ENCODE results near the gene AQP12A. TPM values are rescaled to one million over a fixed set of nuclear protein-coding genes. Genes with fewer than 3 reads are reported as not detected.

AQP12A gene
- total and polyA plus RNA-seq, 7 donors = 3.0 to 7.4 TPM; not detected in 5

GRCh38 chr2:240723851-240724250, 32.2 kb downstream of the AQP12A start:
- no peak for TF ChIP-seq EP300 (IDR thresholded peaks at IDR 0.05)
- TF ChIP-seq POLR2AphosphoS5 (IDR thresholded peaks at IDR 0.05) = no peak
- no peak for TF ChIP-seq POLR2A (IDR thresholded peaks at IDR 0.05)
- no peak for TF ChIP-seq CTCF (IDR thresholded peaks at IDR 0.05)
- no peak overlapping the region for H3K27ac ChIP-seq
- no peaks in the 10 kb centered on the region for H3K4me1 ChIP-seq
- 92 to 94% methylated on average over 9 of the region's 9 CpGs for WGBS, 2 donors
- no peak for DNase-seq
- H3K4me3 ChIP-seq = no peak overlapping the region
- intact Hi-C loops (cut with DNase I) = no loop called here
- H3K27me3 ChIP-seq = no peaks in the 10 kb centered on the region
- H3K36me3 ChIP-seq = no peaks in the 10 kb centered on the region
- H3K9me3 ChIP-seq = no peaks in the 10 kb centered on the region

DNA sequence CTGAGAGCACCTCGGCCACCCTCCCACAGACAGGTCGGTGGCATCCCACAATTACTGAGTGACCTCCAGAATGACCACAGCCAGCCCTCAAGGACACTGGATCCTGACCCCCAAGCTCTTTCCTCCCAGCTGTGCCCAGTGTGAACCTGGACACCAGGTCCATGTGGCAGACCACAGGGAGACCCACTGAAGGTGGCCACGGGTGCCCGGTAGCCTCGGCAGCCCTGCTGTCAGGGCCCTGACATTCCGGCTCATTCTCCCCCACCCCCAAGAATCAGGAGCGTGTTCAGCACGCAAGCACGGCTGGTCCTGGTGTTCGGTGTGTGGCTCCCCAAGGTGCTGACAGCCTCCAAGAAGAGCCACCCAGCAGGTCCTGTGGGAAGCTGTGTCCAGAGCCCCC, 32.8 kb downstream of the AQP12A start:
- DNase-seq = no peak
- Histone ChIP-seq H3K36me3 (no peaks in the 10 kb centered on the region), H3K27ac (no peak overlapping the region), H3K27me3 (peaks cover 0 to 2% (median 0%) of the 10 kb centered on the region in 3 donors), H3K4me1 (no peaks in the 10 kb centered on the region), H3K9me3 (no peaks in the 10 kb centered on the region), H3K4me3 (no peak overlapping the region)
- intact Hi-C loops (cut with DNase I) = no loop called here
- 88 to 94% methylated on average over 10 of the region's 10 CpGs for WGBS, 2 donors
- TF ChIP-seq EP300 (IDR thresholded peaks at IDR 0.05) = no peak
- TF ChIP-seq POLR2AphosphoS5 (IDR thresholded peaks at IDR 0.05) = no peak
- TF ChIP-seq CTCF (IDR thresholded peaks at IDR 0.05) = no peak
- no peak for TF ChIP-seq POLR2A (IDR thresholded peaks at IDR 0.05)

- no peaks in the 10 kb centered on the region for H3K36me3 ChIP-seq
- no peak overlapping the region for H3K27ac ChIP-seq
- peaks cover 0 to 11% (median 0%) of the 10 kb centered on the region in 3 donors for H3K27me3 ChIP-seq
- no peaks in the 10 kb centered on the region for H3K4me1 ChIP-seq
- DNase-seq = no peak
- WGBS, 2 donors = 76 to 88% methylated on average over 12 of the region's 12 CpGs
- no peaks in the 10 kb centered on the region for H3K9me3 ChIP-seq
- no peak overlapping the region for H3K4me3 ChIP-seq
- TF ChIP-seq POLR2A (IDR thresholded peaks at IDR 0.05) (no peak), CTCF (IDR thresholded peaks at IDR 0.05) (no peak), EP300 (IDR thresholded peaks at IDR 0.05) (no peak), POLR2AphosphoS5 (IDR thresholded peaks at IDR 0.05) (no peak)
- intact Hi-C loops (cut with DNase I) = no loop called here
These were observed 33.6 kb downstream of the AQP12A start for GRCh38 chr2:240725266-240725665.

DNA sequence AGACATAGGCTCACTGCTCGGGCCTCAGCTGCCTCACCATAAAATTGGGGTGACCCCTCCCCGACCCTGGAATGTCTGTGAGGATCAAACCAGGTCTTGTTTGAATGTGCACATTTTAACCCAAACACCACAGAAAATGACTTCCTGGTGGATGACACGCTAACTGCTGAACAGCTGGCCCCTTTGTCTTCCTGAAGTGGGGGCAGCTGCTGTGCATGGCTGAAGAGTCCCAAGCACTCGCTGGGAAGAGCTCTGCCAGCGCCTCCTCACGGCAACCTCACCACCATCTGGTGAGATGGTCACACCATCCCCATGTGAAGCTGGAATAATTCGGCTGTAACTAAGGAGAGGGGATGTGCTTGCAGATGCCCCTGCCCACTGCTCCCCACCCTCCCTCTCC, 34.0 kb downstream of the AQP12A start:
- no peaks in the 10 kb centered on the region for H3K9me3 ChIP-seq
- H3K36me3 ChIP-seq = no peaks in the 10 kb centered on the region
- TF ChIP-seq POLR2AphosphoS5 (IDR thresholded peaks at IDR 0.05) = no peak
- no peak for TF ChIP-seq EP300 (IDR thresholded peaks at IDR 0.05)
- no peak for TF ChIP-seq CTCF (IDR thresholded peaks at IDR 0.05)
- no peak for TF ChIP-seq POLR2A (IDR thresholded peaks at IDR 0.05)
- H3K4me1 ChIP-seq = no peaks in the 10 kb centered on the region
- peaks cover 0 to 12% (median 0%) of the 10 kb centered on the region in 3 donors for H3K27me3 ChIP-seq
- DNase-seq = no peak
- intact Hi-C loops (cut with DNase I) = no loop called here
- WGBS, 2 donors = 66 to 72% methylated on average over 7 of the region's 7 CpGs
- no peak overlapping the region for H3K4me3 ChIP-seq
- no peak overlapping the region for H3K27ac ChIP-seq

- 86 to 91% methylated on average over 14 of the region's 14 CpGs for WGBS, 2 donors
- H3K4me1 ChIP-seq = no peaks in the 10 kb centered on the region
- H3K9me3 ChIP-seq = no peaks in the 10 kb centered on the region
- DNase-seq = no peak
- H3K27ac ChIP-seq = no peak overlapping the region
- H3K27me3 ChIP-seq = peaks cover 0 to 22% (median 0%) of the 10 kb centered on the region in 3 donors
- intact Hi-C loops (cut with DNase I) = no loop called here
- H3K36me3 ChIP-seq = no peaks in the 10 kb centered on the region
- no peak for TF ChIP-seq EP300 (IDR thresholded peaks at IDR 0.05)
- TF ChIP-seq CTCF (IDR thresholded peaks at IDR 0.05) = no peak
- TF ChIP-seq POLR2AphosphoS5 (IDR thresholded peaks at IDR 0.05) = no peak
- TF ChIP-seq POLR2A (IDR thresholded peaks at IDR 0.05) = no peak
- no peak overlapping the region for H3K4me3 ChIP-seq
These were observed 35.2 kb downstream of the AQP12A start for GRCh38 chr2:240726876-240727275.

Measured in sigmoid colon (tissue), 7 donors.